NCI-H345 (cell line): ENCODE data around the gene CCDC9.
"Not testable (repeated sequence)": the region's sequence is repeated elsewhere in the genome, so short reads cannot be mapped to it uniquely, and the experiment has no call there.

Experiments
- DNase-seq: peaks from one replicate; lab custom pipeline; 2025; lab: John Stamatoyannopoulos, UW

The CCDC9 gene

GRCh38 chr19:47300867-47301266 lies 44.5 kb downstream of the CCDC9 start:
- not testable (repeated sequence) for DNase-seq

GRCh38 chr19:47302249-47302648 lies 45.9 kb downstream of the CCDC9 start:
- no peak for DNase-seq

- no peak for DNase-seq
Measured at GRCh38 chr19:47303966-47304365, 47.6 kb downstream of the CCDC9 start.

GRCh38 chr19:47305309-47305751 lies 49.0 kb downstream of the CCDC9 start:
- DNase-seq = peak; percentile 32

- no peak for DNase-seq
Measured at GRCh38 chr19:47306303-47306702, 50.0 kb downstream of the CCDC9 start.

- DNase-seq = no peak
Measured at GRCh38 chr19:47309038-47309437, 52.7 kb downstream of the CCDC9 start.

- no peak for DNase-seq
Measured at GRCh38 chr19:47309608-47310007, 53.3 kb downstream of the CCDC9 start, which contains the start of gene C5AR1. C5AR1 (plus strand) TSS chr19:47309861; CDS start chr19:47309896, 35 bp downstream.

- DNase-seq = no peak
Measured at GRCh38 chr19:47310323-47310722, 54.0 kb downstream of the CCDC9 start.

- DNase-seq = peak; percentile 62
Measured at GRCh38 chr19:47310819-47311218, 54.5 kb downstream of the CCDC9 start.

- no peak for DNase-seq
Measured at GRCh38 chr19:47312366-47313006, 56.2 kb downstream of the CCDC9 start.

GRCh38 chr19:47313754-47314295 lies 57.5 kb downstream of the CCDC9 start:
- no peak for DNase-seq

- peak; percentile 13 for DNase-seq
Measured at GRCh38 chr19:47315125-47315821, 58.9 kb downstream of the CCDC9 start.

- no peak for DNase-seq
Measured at GRCh38 chr19:47316513-47316912, 60.2 kb downstream of the CCDC9 start.

GRCh38 chr19:47319923-47320871 lies 63.9 kb downstream of the CCDC9 start:
- no peak for DNase-seq
